ENCODE data around the gene MITF.

Gene MITF

GRCh38 chr3:69710153-69710977 is 28.9 kb upstream of the MITF start:
- H3K4me1 ChIP-seq (ENCODE audit: control insufficient read depth, insufficient read depth, low read length) = no peaks in the 10 kb centered on the region
- H3K27me3 ChIP-seq (ENCODE audit: control insufficient read depth in 1 of 2, insufficient read depth in 2 of 2, low read length in 2 of 2) = no peaks in the 10 kb centered on the region
- no peak overlapping the region for H3K4me3 ChIP-seq (ENCODE audit: low read length in 2 of 2)
- no peak overlapping the region for H3K9ac ChIP-seq (ENCODE audit: low read length in 2 of 2)
- H3K9me3 ChIP-seq (ENCODE audit: control insufficient read depth in 2 of 2, low read length in 2 of 2) = no peaks in the 10 kb centered on the region
- H3K36me3 ChIP-seq (ENCODE audit: control insufficient read depth in 2 of 2, insufficient read depth in 2 of 2, low read length in 2 of 2) = no peaks in the 10 kb centered on the region
- no peak overlapping the region for H3K27ac ChIP-seq (ENCODE audit: low read length)

GRCh38 chr3:69712269-69712668 is 27.0 kb upstream of the MITF start:
- H3K27me3 ChIP-seq (ENCODE audit: control insufficient read depth in 1 of 2, insufficient read depth in 2 of 2, low read length in 2 of 2) = no peaks in the 10 kb centered on the region
- H3K27ac ChIP-seq (ENCODE audit: low read length) = no peak overlapping the region
- no peak overlapping the region for H3K4me3 ChIP-seq (ENCODE audit: low read length in 2 of 2)
- no peaks in the 10 kb centered on the region for H3K36me3 ChIP-seq (ENCODE audit: control insufficient read depth in 2 of 2, insufficient read depth in 2 of 2, low read length in 2 of 2)
- H3K9ac ChIP-seq (ENCODE audit: low read length in 2 of 2) = no peak overlapping the region
- no peaks in the 10 kb centered on the region for H3K9me3 ChIP-seq (ENCODE audit: control insufficient read depth in 2 of 2, low read length in 2 of 2)
- peaks cover 3% of the 10 kb centered on the region for H3K4me1 ChIP-seq (ENCODE audit: control insufficient read depth, insufficient read depth, low read length)

- Histone ChIP-seq H3K4me3 (ENCODE audit: low read length in 2 of 2) (no peak overlapping the region), H3K27me3 (ENCODE audit: control insufficient read depth in 1 of 2, insufficient read depth in 2 of 2, low read length in 2 of 2) (no peaks in the 10 kb centered on the region), H3K27ac (ENCODE audit: low read length) (no peak overlapping the region), H3K36me3 (ENCODE audit: control insufficient read depth in 2 of 2, insufficient read depth in 2 of 2, low read length in 2 of 2) (no peaks in the 10 kb centered on the region), H3K4me1 (ENCODE audit: control insufficient read depth, insufficient read depth, low read length) (peaks cover 3% of the 10 kb centered on the region), H3K9ac (ENCODE audit: low read length in 2 of 2) (no peak overlapping the region), H3K9me3 (ENCODE audit: control insufficient read depth in 2 of 2, low read length in 2 of 2) (no peaks in the 10 kb centered on the region)
These were observed 26.3 kb upstream of the MITF start for GRCh38 chr3:69712933-69713332.

GRCh38 chr3:69715204-69715603 is 24.1 kb upstream of the MITF start:
- Histone ChIP-seq H3K4me1 (ENCODE audit: control insufficient read depth, insufficient read depth, low read length) (peaks cover 3% of the 10 kb centered on the region), H3K27ac (ENCODE audit: low read length) (no peak overlapping the region), H3K36me3 (ENCODE audit: control insufficient read depth in 2 of 2, insufficient read depth in 2 of 2, low read length in 2 of 2) (no peaks in the 10 kb centered on the region), H3K4me3 (ENCODE audit: low read length in 2 of 2) (no peak overlapping the region), H3K27me3 (ENCODE audit: control insufficient read depth in 1 of 2, insufficient read depth in 2 of 2, low read length in 2 of 2) (no peaks in the 10 kb centered on the region), H3K9ac (ENCODE audit: low read length in 2 of 2) (no peak overlapping the region), H3K9me3 (ENCODE audit: control insufficient read depth in 2 of 2, low read length in 2 of 2) (no peaks in the 10 kb centered on the region)

- no peaks in the 10 kb centered on the region for H3K27me3 ChIP-seq (ENCODE audit: control insufficient read depth in 1 of 2, insufficient read depth in 2 of 2, low read length in 2 of 2)
- H3K4me3 ChIP-seq (ENCODE audit: low read length in 2 of 2) = no peak overlapping the region
- H3K4me1 ChIP-seq (ENCODE audit: control insufficient read depth, insufficient read depth, low read length) = peaks cover 3% of the 10 kb centered on the region
- H3K36me3 ChIP-seq (ENCODE audit: control insufficient read depth in 2 of 2, insufficient read depth in 2 of 2, low read length in 2 of 2) = no peaks in the 10 kb centered on the region
- H3K9me3 ChIP-seq (ENCODE audit: control insufficient read depth in 2 of 2, low read length in 2 of 2) = no peaks in the 10 kb centered on the region
- no peak overlapping the region for H3K9ac ChIP-seq (ENCODE audit: low read length in 2 of 2)
- no peak overlapping the region for H3K27ac ChIP-seq (ENCODE audit: low read length)
These were observed 23.1 kb upstream of the MITF start for GRCh38 chr3:69716119-69716518.

GRCh38 chr3:69718866-69719586 is 20.2 kb upstream of the MITF start:
- Histone ChIP-seq H3K9me3 (ENCODE audit: control insufficient read depth in 2 of 2, low read length in 2 of 2) (no peaks in the 10 kb centered on the region), H3K27ac (ENCODE audit: low read length) (no peak overlapping the region), H3K27me3 (ENCODE audit: control insufficient read depth in 1 of 2, insufficient read depth in 2 of 2, low read length in 2 of 2) (no peaks in the 10 kb centered on the region), H3K4me3 (ENCODE audit: low read length in 2 of 2) (no peak overlapping the region), H3K9ac (ENCODE audit: low read length in 2 of 2) (no peak overlapping the region), H3K36me3 (ENCODE audit: control insufficient read depth in 2 of 2, insufficient read depth in 2 of 2, low read length in 2 of 2) (no peaks in the 10 kb centered on the region), H3K4me1 (ENCODE audit: control insufficient read depth, insufficient read depth, low read length) (peaks cover 3% of the 10 kb centered on the region)

- peaks cover 3% of the 10 kb centered on the region for H3K4me1 ChIP-seq (ENCODE audit: control insufficient read depth, insufficient read depth, low read length)
- no peak overlapping the region for H3K27ac ChIP-seq (ENCODE audit: low read length)
- no peaks in the 10 kb centered on the region for H3K27me3 ChIP-seq (ENCODE audit: control insufficient read depth in 1 of 2, insufficient read depth in 2 of 2, low read length in 2 of 2)
- H3K9me3 ChIP-seq (ENCODE audit: control insufficient read depth in 2 of 2, low read length in 2 of 2) = no peaks in the 10 kb centered on the region
- no peak overlapping the region for H3K9ac ChIP-seq (ENCODE audit: low read length in 2 of 2)
- no peak overlapping the region for H3K4me3 ChIP-seq (ENCODE audit: low read length in 2 of 2)
- H3K36me3 ChIP-seq (ENCODE audit: control insufficient read depth in 2 of 2, insufficient read depth in 2 of 2, low read length in 2 of 2) = no peaks in the 10 kb centered on the region
These were observed 19.6 kb upstream of the MITF start for GRCh38 chr3:69719587-69720122.

GRCh38 chr3:69720824-69721223 is 18.4 kb upstream of the MITF start:
- H3K27ac ChIP-seq (ENCODE audit: low read length) = no peak overlapping the region

GRCh38 chr3:69723389-69723788 is 15.9 kb upstream of the MITF start:
- Histone ChIP-seq H3K4me1 (ENCODE audit: control insufficient read depth, insufficient read depth, low read length) (no peaks in the 10 kb centered on the region), H3K4me3 (ENCODE audit: low read length in 2 of 2) (no peak overlapping the region)

More at GRCh38 chr3:69720824-69721223, 18.4 kb upstream of the MITF start:
- Histone ChIP-seq H3K9ac (ENCODE audit: low read length in 2 of 2) (no peak overlapping the region), H3K27me3 (ENCODE audit: control insufficient read depth in 1 of 2, insufficient read depth in 2 of 2, low read length in 2 of 2) (no peaks in the 10 kb centered on the region), H3K9me3 (ENCODE audit: control insufficient read depth in 2 of 2, low read length in 2 of 2) (no peaks in the 10 kb centered on the region), H3K4me1 (ENCODE audit: control insufficient read depth, insufficient read depth, low read length) (peaks cover 3% of the 10 kb centered on the region), H3K4me3 (ENCODE audit: low read length in 2 of 2) (no peak overlapping the region), H3K36me3 (ENCODE audit: control insufficient read depth in 2 of 2, insufficient read depth in 2 of 2, low read length in 2 of 2) (no peaks in the 10 kb centered on the region)

GRCh38 chr3:69724722-69725435 is 14.4 kb upstream of the MITF start:
- Histone ChIP-seq H3K9ac (ENCODE audit: low read length in 2 of 2) (no peak overlapping the region), H3K9me3 (ENCODE audit: control insufficient read depth in 2 of 2, low read length in 2 of 2) (no peaks in the 10 kb centered on the region), H3K27ac (ENCODE audit: low read length) (no peak overlapping the region), H3K36me3 (ENCODE audit: control insufficient read depth in 2 of 2, insufficient read depth in 2 of 2, low read length in 2 of 2) (no peaks in the 10 kb centered on the region), H3K4me3 (ENCODE audit: low read length in 2 of 2) (no peak overlapping the region), H3K4me1 (ENCODE audit: control insufficient read depth, insufficient read depth, low read length) (no peaks in the 10 kb centered on the region), H3K27me3 (ENCODE audit: control insufficient read depth in 1 of 2, insufficient read depth in 2 of 2, low read length in 2 of 2) (no peaks in the 10 kb centered on the region)

More at GRCh38 chr3:69723389-69723788, 15.9 kb upstream of the MITF start:
- H3K9ac ChIP-seq (ENCODE audit: low read length in 2 of 2) = no peak overlapping the region
- H3K27ac ChIP-seq (ENCODE audit: low read length) = no peak overlapping the region
- H3K36me3 ChIP-seq (ENCODE audit: control insufficient read depth in 2 of 2, insufficient read depth in 2 of 2, low read length in 2 of 2) = no peaks in the 10 kb centered on the region
- no peaks in the 10 kb centered on the region for H3K27me3 ChIP-seq (ENCODE audit: control insufficient read depth in 1 of 2, insufficient read depth in 2 of 2, low read length in 2 of 2)
- H3K9me3 ChIP-seq (ENCODE audit: control insufficient read depth in 2 of 2, low read length in 2 of 2) = no peaks in the 10 kb centered on the region
